GM11168 (cell line): ENCODE measurements around the gene UBQLN1.
"Not testable (repeated sequence)": the region's sequence is repeated elsewhere in the genome, so short reads cannot be mapped to it uniquely, and the experiment has no call there.

Experiments used
- in situ Hi-C: fragments of 300-500 bp; cut with MboI; formaldehyde crosslinking; loops from one replicate; pipeline ENCODE4 v1.12.0; 2022; ENCODE audit warnings: low sequenced_read_pairs; ENCODE audit not compliant: unreplicated experiment

Gene UBQLN1

GRCh38 chr9:83639266-83639665 is 68.5 kb downstream of the UBQLN1 start:
- in situ Hi-C loops = no loop called here

DNA sequence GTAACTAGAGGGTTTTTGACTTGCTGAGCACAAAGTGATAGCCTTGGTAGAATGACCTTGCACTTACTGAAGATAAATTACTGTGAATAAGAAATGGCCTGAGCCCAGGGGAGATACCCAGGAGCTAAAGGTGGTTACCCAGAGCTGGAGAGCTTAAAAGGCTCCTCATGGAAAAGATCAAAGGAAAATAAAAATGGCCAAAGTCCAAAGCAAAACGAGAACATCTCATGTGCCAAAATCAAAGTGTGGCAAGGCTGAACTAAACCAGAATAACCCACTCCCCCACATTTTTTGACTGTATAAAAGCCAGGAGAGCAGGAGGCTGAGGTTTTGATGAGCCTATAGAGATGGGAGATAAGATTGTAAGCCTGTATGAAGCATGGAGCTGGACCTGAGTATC is 70.4 kb downstream of the UBQLN1 start:
- in situ Hi-C loops = no loop called here

GRCh38 chr9:83636813-83637212 is 70.9 kb downstream of the UBQLN1 start:
- in situ Hi-C loops = no loop called here

GRCh38 chr9:83633676-83634075 is 74.1 kb downstream of the UBQLN1 start:
- in situ Hi-C loops = no loop called here

GRCh38 chr9:83633255-83633654 is 74.5 kb downstream of the UBQLN1 start:
- in situ Hi-C loops = no loop called here

- in situ Hi-C loops = no loop called here
Observed at GRCh38 chr9:83630938-83631457, 76.8 kb downstream of the UBQLN1 start.

DNA sequence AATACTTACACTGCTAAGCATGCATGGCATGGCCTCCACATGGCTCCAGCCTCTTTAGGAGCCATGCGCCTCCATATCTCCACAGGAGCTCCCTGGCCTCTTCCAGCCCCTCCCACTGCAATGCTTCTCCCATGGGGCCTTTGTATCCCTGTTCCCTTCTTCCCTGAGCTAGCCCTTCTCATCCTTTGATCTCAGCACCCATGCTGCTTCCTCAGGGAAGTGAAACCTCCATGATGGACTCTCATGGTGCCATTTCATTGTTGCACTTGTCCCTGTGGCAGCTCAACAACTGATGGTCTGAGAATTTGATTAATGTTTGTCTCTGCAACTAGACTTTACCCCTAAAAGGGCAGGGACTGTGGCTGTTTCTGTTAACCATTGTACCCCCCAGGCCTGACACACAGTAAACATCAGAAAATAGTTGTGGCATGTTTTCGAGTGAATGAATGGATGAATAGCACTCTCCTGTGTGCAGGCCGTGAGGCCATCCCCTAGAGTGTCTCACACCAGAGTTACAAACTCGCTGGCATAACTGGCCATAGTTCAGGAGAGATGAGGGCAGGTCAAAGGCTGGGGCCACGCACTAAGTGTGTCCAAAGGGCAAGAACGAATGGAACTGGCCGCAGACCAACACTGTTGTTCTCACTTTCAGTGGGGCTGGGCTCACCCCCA is 78.2 kb downstream of the UBQLN1 start:
- in situ Hi-C loops = loop anchor here (10.0 kb wide), 1 partner anchor 285 kb away; no protein-coding TSS in a partner anchor

GRCh38 chr9:83628540-83628939 is 79.2 kb downstream of the UBQLN1 start:
- in situ Hi-C loops = loop anchor here (10.0 kb wide), 1 partner anchor 286 kb away; no protein-coding TSS in a partner anchor

DNA sequence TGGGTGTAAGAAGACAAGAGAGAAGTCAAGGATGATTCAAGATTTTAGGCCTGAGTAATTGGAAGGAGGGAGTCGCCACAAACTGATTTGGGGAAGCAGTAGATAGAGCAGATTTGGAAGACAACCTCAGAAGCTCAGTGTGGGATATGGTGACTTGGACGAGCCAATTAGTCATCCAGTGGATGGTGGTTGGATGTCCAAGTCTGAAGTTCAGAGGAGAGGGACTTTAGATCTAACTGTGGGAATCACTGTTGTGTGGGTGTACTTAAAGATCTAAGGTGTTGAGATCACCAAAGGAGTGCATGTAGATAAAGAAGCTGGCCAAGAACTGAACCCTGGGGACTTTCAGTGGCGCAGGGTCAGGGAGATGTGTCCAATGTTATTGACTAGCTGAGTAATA is 82.6 kb downstream of the UBQLN1 start:
- in situ Hi-C loops = loop anchor here (10.0 kb wide), 1 partner anchor 290 kb away; no protein-coding TSS in a partner anchor

DNA sequence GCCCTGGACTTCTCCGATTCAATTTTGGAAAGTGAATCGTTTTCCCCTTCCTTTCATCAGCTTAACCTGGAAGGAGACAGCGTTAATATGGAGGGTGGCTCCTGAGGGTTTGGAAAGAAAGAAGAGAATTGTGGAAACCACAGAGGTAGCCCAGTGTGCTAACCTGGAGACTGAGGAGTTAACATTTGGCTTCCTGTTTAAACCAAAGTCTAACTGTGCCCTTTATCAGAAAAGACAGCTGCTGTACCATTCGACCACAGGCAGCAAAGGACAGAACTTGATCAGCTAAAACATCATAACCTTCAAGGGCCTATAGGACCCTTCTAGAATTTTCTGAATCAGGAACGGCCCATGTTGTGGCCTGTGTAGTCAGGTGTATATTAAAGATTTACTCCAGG is 84.1 kb downstream of the UBQLN1 start:
- in situ Hi-C loops = loop anchor here (10.0 kb wide), 1 partner anchor 291 kb away; no protein-coding TSS in a partner anchor

- in situ Hi-C loops = loop anchor here (10.0 kb wide), 1 partner anchor 292 kb away; no protein-coding TSS in a partner anchor
Observed at GRCh38 chr9:83622939-83623678, 84.6 kb downstream of the UBQLN1 start, which contains the start of gene IDNK. IDNK (plus strand) TSS chr9:83623143; CDS start chr9:83623172, 29 bp downstream.

DNA sequence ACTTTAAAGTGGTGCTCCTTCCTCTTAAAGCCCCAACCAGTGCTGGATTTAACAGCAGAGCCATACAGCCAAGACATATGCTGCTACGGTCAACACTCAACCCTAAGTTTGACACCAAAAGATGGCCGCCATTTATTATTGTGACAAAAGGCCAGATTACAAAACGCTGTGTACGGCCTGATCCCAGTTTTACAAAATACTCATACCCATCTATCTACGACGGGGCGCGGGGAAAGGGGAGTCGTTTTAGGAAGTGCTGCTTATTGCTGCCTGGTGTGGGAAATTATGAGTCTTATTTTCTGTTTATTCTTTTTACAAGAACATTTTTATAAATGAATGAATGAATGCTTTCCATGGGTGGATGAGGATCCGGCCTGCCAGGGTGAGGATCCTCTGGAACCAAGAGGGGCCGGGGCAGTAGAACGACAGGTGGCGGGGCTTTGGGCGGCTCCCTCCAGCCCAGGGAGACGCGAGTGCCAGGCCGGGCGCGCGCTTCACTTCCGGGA is 85.3 kb downstream of the UBQLN1 start:
- in situ Hi-C loops = loop anchor here (10.0 kb wide), 1 partner anchor 292 kb away; no protein-coding TSS in a partner anchor

- in situ Hi-C loops = loop anchor here (10.0 kb wide), 1 partner anchor 294 kb away; no protein-coding TSS in a partner anchor
Observed at GRCh38 chr9:83620841-83621636, 86.7 kb downstream of the UBQLN1 start.

GRCh38 chr9:83617299-83617698 is 90.5 kb downstream of the UBQLN1 start:
- in situ Hi-C loops = no loop called here

- in situ Hi-C loops = not testable (repeated sequence)
Observed at GRCh38 chr9:83613298-83613697, 94.5 kb downstream of the UBQLN1 start.
